Suprapubic skin (tissue), 4 donors: ENCODE results near the gene NR2F6. TPM values are rescaled to one million over a fixed set of nuclear protein-coding genes. Genes with fewer than 3 reads are reported as not detected.

ENCODE experiments used
- DNase-seq, 2 donors: peaks; one replicate each; pipeline ENCODE4 v3.0.0-alpha.2; 2019; ENCODE audit warnings: low spot score in 2 of 2
- H3K27ac ChIP-seq: fragments of 200-600 bp; sonication (generic); one replicate; pipeline ENCODE4 v1.5.1; 2019
- H3K27me3 ChIP-seq: fragments of 200-600 bp; sonication (generic); one replicate; pipeline ENCODE4 v1.5.1; 2019
- H3K36me3 ChIP-seq: fragments of 200-600 bp; sonication (generic); one replicate; pipeline ENCODE4 v1.5.1; 2019
- H3K4me1 ChIP-seq: fragments of 200-600 bp; sonication (generic); one replicate; pipeline ENCODE4 v1.5.1; 2019
- H3K4me3 ChIP-seq: fragments of 200-600 bp; sonication (generic); one replicate; pipeline ENCODE4 v1.5.1; 2019; ENCODE audit warnings: mild to moderate bottlenecking
- H3K9me3 ChIP-seq: fragments of 200-600 bp; sonication (generic); one replicate; pipeline ENCODE4 v1.5.1; 2019
- CTCF ChIP-seq, 2 donors: fragments of 200-600 bp in 1 of 2; fragments of 450-650 bp in 1 of 2; sonication (generic) in 1 of 2; IDR thresholded peaks; one replicate each; pipeline ENCODE4 v1.5.1; 2016 to 2019; ENCODE audit warnings: antibody characterized with exemption in 2 of 2, mild to moderate bottlenecking in 1 of 2, moderate library complexity in 1 of 2
- EP300 ChIP-seq: sonication (generic); formaldehyde crosslinking; IDR thresholded peaks from one replicate; pipeline ENCODE4 v1.6.1; 2017; ENCODE audit warnings: antibody characterized with exemption
- POLR2A ChIP-seq, 2 donors: fragments of 450-650 bp; IDR thresholded peaks; one replicate each; pipeline ENCODE4 v1.6.1; 2017; ENCODE audit warnings: antibody characterized with exemption in 2 of 2, mild to moderate bottlenecking in 2 of 2, moderate library complexity in 2 of 2
- POLR2AphosphoS5 ChIP-seq, 3 donors: sonication (generic); formaldehyde crosslinking; IDR thresholded peaks; one replicate each; pipeline ENCODE4 v1.6.1; 2017; ENCODE audit warnings: antibody characterized with exemption in 3 of 3
- WGBS: methylation state at CpG from one replicate; pipeline ENCODE4 v1.1.5; 2018; 5-methylcytosine and 5-hydroxymethylcytosine counted together
- total RNA-seq, 4 donors: library from RNA; depleted of rRNA; stranded (reverse); fragments of >200 nt; gene quantifications; one replicate each; pipeline ENCODE4 v1.1.0, GENCODE V29; 2016

NR2F6 gene
- total RNA-seq, 4 donors from 2014 or later: 25.8 to 79.3 (median 54.8) TPM

GRCh38 chr19:17268754-17269153, 23.0 kb upstream of the NR2F6 start:
- TF ChIP-seq EP300: no peak
- no peak for TF ChIP-seq CTCF (IDR thresholded peaks at IDR 0.05)
- no peak for TF ChIP-seq POLR2AphosphoS5 (IDR thresholded peaks at IDR 0.05)
- TF ChIP-seq POLR2A (IDR thresholded peaks at IDR 0.05): no peak
- H3K4me3 ChIP-seq: no peak overlapping the region
- H3K36me3 ChIP-seq: peaks cover 38% of the 10 kb centered on the region
- no peaks in the 10 kb centered on the region for H3K27me3 ChIP-seq
- H3K9me3 ChIP-seq: no peaks in the 10 kb centered on the region
- DNase-seq: no peak
- no peak overlapping the region for H3K27ac ChIP-seq
- H3K4me1 ChIP-seq: peaks cover 16% of the 10 kb centered on the region
- 95% methylated on average over 13 of the region's 13 CpGs for WGBS

DNA sequence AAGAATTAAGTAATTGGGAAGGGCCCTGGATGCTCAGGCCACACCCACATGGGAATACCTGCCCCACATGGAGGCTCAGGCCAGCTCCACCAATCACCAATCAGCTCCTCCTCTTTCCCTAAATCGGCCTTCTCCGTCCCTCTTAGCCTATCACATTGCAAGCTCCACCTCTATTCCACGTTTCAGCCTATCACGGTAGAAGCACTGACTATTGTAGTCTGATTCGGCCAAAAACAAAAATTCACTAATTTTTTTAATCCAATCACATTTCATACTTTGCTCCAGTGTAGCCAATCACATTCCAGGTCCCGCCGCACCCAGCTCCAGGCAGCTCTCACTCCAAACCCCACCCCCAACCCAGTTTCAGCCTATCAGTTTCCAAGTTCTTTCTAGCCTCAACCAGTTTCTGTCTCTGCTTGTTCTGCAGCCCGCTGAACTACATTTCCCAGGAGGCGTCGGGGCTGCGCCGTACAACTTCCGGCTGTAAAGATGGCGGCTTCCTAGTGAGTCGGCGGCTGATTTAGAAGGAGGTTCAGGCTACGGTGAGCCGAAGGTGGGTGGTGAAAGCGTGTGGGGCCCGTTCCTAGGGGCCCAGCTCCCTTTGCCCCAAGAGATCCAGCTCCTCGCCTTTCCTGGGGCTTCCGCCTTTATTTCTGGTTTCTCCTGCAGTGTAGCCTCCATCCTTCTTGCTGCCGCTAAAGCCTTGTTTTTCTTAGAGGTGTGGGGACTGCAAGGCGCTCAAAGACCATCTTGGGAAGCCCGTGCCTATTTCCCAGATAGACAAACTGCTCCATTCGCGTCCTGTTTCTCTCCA, 21.5 kb upstream of the NR2F6 start, which contains the start of gene BABAM1:
Gene BABAM1, plus strand, starts transcription at position 469 of the 814 bp plus-strand sequence. CDS start 1,364 bp downstream, outside the sequence.
- WGBS: under 1% methylated on average over 27 of the region's 27 CpGs
- peaks cover 24% of the 10 kb centered on the region for H3K36me3 ChIP-seq
- H3K4me1 ChIP-seq: peaks cover 16% of the 10 kb centered on the region
- peak within 1 kb of the TSS; percentile 72 for H3K27ac ChIP-seq
- H3K27me3 ChIP-seq: no peaks in the 10 kb centered on the region
- TF ChIP-seq EP300 (no peak), CTCF (IDR thresholded peaks at IDR 0.05) (no peak), POLR2AphosphoS5 (IDR thresholded peaks at IDR 0.05) (peak in 1 of 3 donors; percentile 54), POLR2A (IDR thresholded peaks at IDR 0.05) (no peak)
- peak within 1 kb of the TSS; percentile 79 for H3K4me3 ChIP-seq
- peak; percentile 97 to 98 for DNase-seq
- H3K9me3 ChIP-seq: no peaks in the 10 kb centered on the region

DNA sequence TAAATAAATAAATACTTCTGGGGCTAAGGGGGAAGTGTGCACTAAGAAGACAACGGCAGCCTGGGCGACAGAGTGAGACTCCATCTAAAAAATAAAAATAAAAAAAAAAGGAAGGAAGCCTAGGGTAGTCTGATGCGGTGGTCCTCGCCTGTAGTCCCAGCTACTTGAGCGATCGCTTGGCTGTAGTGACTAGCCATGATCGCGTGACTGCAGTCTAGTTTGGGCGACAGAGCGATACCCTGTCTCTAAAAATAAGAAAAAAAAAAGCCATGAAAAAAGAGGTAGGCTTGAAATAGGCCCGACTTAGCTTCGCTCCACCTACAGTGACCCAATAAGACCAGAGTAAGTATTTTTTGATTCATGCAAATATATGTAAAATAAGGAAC, 20.9 kb upstream of the NR2F6 start:
- TF ChIP-seq POLR2A (IDR thresholded peaks at IDR 0.05) (no peak), CTCF (IDR thresholded peaks at IDR 0.05) (no peak), EP300 (no peak), POLR2AphosphoS5 (IDR thresholded peaks at IDR 0.05) (no peak)
- DNase-seq: no peak
- H3K4me3 ChIP-seq: no peak overlapping the region

GRCh38 chr19:17266026-17266425, 20.3 kb upstream of the NR2F6 start:
- Histone ChIP-seq H3K4me3 (no peak overlapping the region), H3K36me3 (peaks cover 12% of the 10 kb centered on the region), H3K27me3 (no peaks in the 10 kb centered on the region), H3K27ac (no peak overlapping the region), H3K4me1 (peaks cover 16% of the 10 kb centered on the region), H3K9me3 (no peaks in the 10 kb centered on the region)
- WGBS: 77% methylated on average over 7 of the region's 7 CpGs
- no peak for TF ChIP-seq POLR2A (IDR thresholded peaks at IDR 0.05)
- TF ChIP-seq CTCF (IDR thresholded peaks at IDR 0.05): no peak
- TF ChIP-seq POLR2AphosphoS5 (IDR thresholded peaks at IDR 0.05): no peak
- DNase-seq: no peak

More for the DNA sequence above, 20.9 kb upstream of the NR2F6 start:
- WGBS: 75% methylated on average over 12 of the region's 12 CpGs
- Histone ChIP-seq H3K27ac (no peak overlapping the region), H3K9me3 (no peaks in the 10 kb centered on the region), H3K36me3 (peaks cover 18% of the 10 kb centered on the region), H3K4me1 (peaks cover 16% of the 10 kb centered on the region), H3K27me3 (no peaks in the 10 kb centered on the region)

GRCh38 chr19:17264641-17264979, 18.9 kb upstream of the NR2F6 start, which contains the start of gene USHBP1:
Gene USHBP1 (minus strand): TSS chr19:17264745. CDS start chr19:17264299, 446 bp downstream.
- no peak for TF ChIP-seq POLR2A (IDR thresholded peaks at IDR 0.05)
- TF ChIP-seq EP300: no peak
- TF ChIP-seq CTCF (IDR thresholded peaks at IDR 0.05): no peak
- no peak for TF ChIP-seq POLR2AphosphoS5 (IDR thresholded peaks at IDR 0.05)
- Histone ChIP-seq H3K27ac (peak within 1 kb of the TSS; percentile 6), H3K4me1 (peaks cover 16% of the 10 kb centered on the region), H3K9me3 (no peaks in the 10 kb centered on the region), H3K36me3 (peaks cover 3% of the 10 kb centered on the region), H3K4me3 (peak within 1 kb of the TSS; percentile 26), H3K27me3 (no peaks in the 10 kb centered on the region)
- 40% methylated on average over 5 of the region's 5 CpGs for WGBS
- DNase-seq: no peak
